Activated CD4-positive, alpha-beta T cell treated with anti-CD3 and anti-CD28 coated beads, Interleukin-2, Interleukin-4, amounts not matched to agents 100 ng/mL and 50 ng/mL, durations not matched to agents 16 hours and 8 hours (primary cell): Measurements from ENCODE around the gene OST4.
A peak's percentile ranks its signal among the peaks of the same experiment; 100 is the strongest.
"Not testable (repeated sequence)": the region's sequence is repeated elsewhere in the genome, so short reads cannot be mapped to it uniquely, and the experiment has no call there.

ENCODE experiments used
- DNase-seq: peaks from one replicate; pipeline ENCODE4 v3.0.0-alpha.2; 2020; ENCODE audit warnings: low spot score

Gene OST4

GRCh38 chr2:27071277-27071989 lies at the start of gene OST4:
TSS of gene OST4 (minus strand) at chr2:27071654.
- peak; percentile 92 for DNase-seq

DNA sequence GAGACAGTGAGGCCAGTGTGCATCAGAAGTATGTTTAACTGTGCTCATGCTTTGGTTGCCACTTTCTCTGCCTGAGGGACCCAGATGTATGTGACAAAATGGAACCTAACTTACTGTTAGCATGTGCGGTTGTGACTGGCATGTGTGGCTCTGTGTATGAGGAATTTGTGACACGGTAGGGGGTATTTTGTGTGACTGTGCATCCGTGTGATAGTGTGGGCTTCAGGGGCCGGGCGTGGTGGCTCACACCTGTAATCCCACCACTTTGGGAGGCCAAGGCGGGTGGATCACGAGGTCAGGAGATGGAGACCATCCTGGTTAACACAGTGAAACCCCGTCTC lies 47.8 kb upstream of the OST4 start:
- DNase-seq: not testable (repeated sequence)

DNA sequence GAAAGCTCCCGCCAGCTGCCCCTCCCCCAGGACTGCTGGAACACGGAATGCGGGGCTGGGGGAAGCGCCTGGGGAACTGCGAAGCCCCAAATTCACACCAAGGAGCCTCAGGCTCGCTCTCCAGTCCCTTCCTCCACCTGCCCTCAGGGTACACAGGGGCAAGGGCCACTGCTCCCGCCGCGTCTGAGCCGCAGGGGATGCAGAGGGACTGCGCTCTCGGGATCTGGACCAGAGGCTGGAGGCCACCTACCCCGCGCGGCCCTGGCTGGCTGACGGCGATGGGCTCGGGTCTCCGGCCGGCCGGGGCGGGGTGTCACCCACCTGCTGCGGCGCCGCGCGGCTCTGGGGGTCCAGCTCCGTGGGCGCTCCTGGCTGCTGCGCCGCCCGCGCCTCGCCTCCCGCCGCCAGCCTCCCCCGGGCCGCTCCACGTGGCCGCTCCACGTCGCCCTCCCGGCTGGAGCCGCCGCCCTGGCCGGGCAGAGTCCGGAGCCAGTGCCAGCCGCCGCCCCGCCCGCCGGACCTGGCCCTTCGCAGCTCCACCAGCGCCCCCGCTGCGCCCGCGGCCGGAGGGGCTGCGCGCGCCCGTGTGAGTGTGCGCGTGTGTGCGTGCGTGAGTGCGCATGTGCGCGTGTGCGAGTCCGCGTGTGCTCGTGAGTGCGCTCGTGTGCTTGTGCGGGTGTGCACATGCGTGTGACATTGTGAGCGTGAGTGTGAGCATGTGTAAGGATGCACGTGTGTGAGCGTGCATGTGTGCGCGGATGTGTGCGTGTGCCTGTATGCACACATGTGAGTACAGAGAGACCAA lies 47.3 kb upstream of the OST4 start, which contains the start of gene CGREF1:
TSS of gene CGREF1 (minus strand) at position 604 of the 805 bp plus-strand sequence. CDS start 14,762 bp downstream, outside the sequence.
- no peak for DNase-seq

DNA sequence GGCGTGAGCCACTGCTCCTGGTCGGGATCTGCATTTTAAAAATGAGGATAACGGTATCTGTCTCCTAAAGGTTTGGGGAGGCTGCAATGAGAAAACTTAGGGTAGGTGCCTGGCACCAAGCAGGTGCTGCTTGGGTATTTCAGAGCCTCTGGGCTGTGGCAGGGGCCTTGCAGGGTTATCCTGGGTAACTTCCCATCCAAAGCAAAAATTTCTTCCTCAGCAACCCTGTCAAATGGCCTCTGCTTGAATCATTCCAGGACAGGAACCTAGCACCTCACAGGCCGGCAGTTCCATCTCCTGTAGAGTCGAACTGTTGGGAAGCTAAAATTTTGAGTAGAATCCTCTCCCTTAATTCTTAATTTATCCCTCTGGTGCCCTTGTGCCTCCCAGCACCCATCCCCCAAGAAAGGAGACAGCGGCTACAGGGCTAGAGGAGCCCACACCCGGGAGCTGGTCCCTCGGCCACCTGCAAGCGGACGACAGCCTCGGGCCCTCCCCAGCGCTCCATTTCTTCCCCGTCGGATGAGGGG lies 46.6 kb upstream of the OST4 start:
- DNase-seq: no peak

DNA sequence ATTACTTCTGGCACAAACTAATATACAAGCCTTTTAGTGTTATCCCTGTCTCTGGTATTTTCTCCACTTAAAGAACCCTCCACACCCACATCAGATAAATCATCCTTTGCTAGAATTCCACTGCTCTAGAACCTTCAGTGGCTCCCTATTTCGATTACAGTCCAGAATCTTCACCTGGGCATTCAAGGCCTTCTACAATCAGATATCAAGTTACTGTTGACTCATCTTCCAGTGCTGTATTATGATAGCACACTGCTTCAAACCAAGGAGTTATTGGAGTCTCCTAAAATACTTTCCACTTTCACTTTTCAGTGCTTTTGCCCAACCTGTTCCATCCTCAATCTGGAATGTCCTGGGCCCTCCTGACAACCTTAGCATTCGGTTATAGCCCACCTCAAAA lies 44.1 kb upstream of the OST4 start:
- no peak for DNase-seq

DNA sequence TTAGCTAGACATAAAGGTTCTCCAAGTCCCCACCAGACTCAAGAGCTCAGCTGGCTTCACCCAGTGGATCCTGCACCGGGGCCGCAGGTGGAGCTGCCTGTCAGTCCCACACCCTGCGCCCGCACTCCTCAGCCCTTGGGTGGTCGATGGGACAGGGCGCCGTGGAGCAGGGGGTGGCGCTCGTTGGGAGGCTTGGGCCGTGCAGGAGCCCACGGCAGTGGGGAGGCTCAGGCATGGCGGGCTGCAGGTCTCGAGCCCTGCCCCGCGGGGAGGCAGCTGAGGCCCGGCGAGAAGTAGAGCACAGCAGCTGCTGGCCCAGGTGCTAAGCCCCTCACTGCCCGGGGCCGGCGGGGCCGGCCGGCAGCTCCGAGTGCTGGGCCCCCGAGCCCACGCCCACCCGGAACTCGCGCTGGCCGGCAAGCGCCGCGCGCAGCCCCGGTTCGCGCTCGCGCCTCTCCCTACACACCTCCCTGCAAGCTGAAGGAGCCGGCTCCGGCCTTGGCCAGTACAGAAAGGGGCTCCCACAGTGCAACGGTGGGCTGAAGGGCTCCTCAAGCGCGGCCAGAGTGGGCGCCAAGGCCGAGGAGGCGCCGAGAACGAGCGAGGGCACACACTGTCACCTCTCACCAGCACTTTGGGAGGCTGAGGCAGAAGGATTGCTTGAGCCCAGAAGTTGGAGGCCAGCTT lies 40.1 kb upstream of the OST4 start:
- DNase-seq: not testable (repeated sequence)

- DNase-seq: not testable (repeated sequence)
Observed at GRCh38 chr2:27110603-27111352, 39.3 kb upstream of the OST4 start.

DNA sequence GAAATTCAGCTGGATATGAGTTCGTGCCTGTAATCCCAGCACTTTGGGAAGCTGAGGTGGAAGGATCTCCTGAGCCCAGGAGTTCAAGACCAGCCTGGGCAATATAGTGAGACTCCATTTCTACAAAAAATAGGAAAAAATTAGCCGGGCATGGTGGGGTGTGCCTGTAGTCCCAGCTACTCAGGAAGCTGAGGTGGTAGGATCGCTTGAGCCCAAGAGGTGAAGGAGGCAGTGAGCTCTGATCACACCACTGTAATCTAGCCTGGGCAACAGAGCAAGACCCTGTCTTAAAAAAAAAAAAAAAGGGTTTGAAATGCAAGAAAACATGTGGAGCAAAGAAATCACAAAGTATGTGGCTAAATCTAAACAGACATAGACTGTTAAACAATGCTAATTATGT lies 37.6 kb upstream of the OST4 start:
- no peak for DNase-seq

GRCh38 chr2:27108221-27108620 lies 36.8 kb upstream of the OST4 start:
- DNase-seq: no peak

DNA sequence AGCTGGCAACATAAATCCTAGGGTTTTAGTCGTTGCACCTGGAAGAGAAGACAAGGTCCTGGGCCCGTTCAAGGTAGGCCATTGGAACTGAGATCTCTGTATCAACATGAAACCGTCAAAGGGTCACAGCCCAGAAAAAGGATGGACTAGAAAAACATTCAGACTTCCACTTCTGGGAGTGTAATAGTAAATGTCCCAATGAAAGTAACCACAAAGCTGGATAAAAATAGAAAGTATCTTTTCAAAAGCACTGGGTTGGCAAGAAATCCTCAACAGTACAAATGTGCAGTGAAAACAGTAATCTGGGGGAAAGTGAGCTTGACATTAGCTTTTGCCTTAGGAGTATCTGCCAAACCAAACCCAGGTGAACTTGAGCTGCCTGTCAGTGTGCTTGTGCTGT lies 34.5 kb upstream of the OST4 start:
- DNase-seq: no peak

GRCh38 chr2:27102329-27102728 lies 30.9 kb upstream of the OST4 start:
- no peak for DNase-seq

GRCh38 chr2:27100036-27100435 lies 28.6 kb upstream of the OST4 start:
- DNase-seq: no peak

DNA sequence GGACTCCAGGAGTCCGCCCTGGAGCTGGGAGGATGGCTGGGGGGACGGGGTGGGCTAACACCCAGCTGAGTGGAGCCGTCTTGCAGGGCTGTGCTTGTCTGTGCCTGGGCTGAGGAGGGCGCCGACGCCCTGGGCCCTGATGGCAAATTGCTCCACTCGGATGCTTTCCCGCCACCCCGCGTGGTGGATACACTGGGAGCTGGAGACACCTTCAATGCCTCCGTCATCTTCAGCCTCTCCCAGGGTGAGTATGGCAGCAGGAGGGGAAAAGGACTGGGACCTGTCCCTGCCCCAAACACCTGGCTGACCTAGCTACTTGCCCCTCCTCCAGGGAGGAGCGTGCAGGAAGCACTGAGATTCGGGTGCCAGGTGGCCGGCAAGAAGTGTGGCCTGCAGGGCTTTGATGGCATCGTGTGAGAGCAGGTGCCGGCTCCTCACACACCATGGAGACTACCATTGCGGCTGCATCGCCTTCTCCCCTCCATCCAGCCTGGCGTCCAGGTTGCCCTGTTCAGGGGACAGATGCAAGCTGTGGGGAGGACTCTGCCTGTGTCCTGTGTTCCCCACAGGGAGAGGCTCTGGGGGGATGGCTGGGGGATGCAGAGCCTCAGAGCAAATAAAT lies 28.0 kb upstream of the OST4 start:
- DNase-seq: no peak

DNA sequence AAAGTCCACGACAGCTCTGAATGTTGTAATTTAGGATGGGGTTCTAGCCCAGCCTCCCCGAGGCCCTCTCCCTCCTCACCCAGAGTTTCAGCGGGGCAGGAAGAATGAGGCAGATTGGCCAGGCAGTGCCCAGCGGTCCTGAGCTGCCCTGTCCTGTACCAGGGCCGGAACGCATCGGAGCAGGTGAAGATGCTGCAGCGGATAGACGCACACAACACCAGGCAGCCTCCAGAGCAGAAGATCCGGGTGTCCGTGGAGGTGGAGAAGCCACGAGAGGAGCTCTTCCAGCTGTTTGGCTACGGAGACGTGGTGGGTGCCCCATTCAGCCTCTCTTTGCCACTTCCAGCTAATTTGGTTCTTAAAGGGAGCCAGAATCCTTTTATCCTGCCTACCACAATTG lies 25.9 kb upstream of the OST4 start:
- no peak for DNase-seq

DNA sequence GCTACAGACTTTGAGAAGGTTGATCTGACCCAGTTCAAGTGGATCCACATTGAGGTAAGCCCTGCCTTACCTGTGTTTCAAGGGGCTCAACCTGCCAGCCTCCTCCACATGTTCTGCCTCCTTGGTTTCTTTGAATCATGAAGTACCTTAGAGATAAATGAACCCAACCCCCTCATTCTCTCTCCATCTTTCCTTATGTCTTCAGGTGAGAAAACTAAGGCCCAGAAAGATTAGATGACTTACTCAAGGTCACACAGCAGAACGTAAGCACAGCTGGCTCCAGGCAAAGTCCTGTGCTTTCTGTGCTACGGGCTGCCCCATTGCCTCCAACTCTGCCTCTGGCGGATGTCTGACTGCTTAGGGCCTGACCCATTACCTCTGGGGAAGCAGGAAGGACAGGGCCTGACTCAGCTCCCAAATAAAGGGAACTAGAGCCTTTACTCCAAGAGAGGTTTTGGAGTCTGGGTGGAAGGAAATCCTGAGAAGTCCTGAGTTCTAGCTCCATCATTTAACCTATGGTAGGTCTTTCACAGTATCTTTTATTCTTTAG lies 25.4 kb upstream of the OST4 start:
- DNase-seq: no peak

DNA sequence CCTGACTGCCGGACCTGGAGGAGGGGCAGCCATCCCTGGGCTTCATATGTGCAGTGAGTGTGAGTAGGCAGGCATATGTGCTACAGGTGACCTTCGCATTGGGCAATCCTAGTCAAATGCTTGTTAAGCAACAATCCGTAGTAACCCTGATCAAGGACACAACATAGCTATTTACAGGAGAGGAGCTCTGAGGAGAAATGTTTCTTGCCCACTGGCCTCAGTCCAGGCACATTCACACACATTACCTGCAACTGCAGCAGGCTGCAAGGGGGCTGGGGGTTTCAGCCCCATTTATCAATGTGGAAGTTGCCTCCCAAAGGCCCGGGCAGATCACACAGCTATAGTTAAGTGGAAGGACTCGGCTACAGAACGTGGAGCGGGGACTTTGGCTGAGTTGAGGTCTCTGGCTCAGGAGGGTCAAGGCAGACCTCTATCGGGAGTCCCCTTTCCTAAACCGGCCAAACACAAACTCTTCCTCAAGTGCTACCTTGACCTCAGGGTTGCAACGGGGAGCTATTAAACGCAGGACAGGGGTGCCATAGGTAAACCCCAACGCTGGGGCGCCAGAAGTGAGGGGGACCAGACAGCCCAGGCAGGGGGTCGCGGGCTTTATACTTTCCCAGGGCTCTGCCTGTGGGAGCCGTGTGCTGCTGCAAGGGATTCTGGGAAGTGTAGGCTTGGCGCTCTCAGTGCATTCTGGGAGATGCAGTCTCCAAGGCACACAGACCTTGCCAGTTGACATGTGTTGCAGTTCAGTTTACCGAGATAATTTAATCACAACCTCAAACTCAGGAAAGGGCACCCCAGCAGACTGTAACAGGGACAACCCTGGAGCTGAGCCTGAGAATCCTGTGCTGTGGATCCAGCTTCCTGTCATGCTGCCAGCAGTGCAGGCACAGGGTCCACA lies 24.5 kb upstream of the OST4 start:
- DNase-seq: peak; percentile 56

GRCh38 chr2:27095427-27095744 lies 23.9 kb upstream of the OST4 start:
- no peak for DNase-seq

DNA sequence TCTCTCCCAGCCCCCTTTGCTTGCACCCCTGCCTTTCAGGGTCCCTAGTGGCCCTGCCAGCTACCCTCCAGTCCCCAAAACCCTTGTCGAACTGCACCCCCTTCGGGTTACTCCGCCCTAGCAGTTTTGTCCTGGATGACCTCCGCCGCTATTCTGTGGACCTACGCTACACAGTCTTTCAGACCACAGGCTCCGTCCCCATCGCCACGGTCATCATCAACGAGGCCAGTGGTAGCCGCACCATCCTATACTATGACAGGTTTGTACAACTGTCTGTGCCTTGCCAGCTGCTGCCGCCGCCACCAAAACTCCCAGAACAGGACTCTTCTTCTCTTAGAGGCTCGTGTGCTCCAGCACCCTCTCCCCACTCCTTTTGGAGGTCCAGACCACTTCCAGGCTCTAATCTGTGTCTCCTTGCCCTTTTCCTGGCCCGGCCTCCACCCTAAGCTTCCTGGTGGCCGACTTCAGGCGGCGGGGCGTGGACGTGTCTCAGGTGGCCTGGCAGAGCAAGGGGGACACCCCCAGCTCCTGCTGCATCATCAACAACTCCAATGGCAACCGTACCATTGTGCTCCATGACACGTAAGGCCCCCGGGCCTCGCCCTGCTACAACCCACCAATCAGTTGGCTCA lies 23.0 kb upstream of the OST4 start:
- no peak for DNase-seq

DNA sequence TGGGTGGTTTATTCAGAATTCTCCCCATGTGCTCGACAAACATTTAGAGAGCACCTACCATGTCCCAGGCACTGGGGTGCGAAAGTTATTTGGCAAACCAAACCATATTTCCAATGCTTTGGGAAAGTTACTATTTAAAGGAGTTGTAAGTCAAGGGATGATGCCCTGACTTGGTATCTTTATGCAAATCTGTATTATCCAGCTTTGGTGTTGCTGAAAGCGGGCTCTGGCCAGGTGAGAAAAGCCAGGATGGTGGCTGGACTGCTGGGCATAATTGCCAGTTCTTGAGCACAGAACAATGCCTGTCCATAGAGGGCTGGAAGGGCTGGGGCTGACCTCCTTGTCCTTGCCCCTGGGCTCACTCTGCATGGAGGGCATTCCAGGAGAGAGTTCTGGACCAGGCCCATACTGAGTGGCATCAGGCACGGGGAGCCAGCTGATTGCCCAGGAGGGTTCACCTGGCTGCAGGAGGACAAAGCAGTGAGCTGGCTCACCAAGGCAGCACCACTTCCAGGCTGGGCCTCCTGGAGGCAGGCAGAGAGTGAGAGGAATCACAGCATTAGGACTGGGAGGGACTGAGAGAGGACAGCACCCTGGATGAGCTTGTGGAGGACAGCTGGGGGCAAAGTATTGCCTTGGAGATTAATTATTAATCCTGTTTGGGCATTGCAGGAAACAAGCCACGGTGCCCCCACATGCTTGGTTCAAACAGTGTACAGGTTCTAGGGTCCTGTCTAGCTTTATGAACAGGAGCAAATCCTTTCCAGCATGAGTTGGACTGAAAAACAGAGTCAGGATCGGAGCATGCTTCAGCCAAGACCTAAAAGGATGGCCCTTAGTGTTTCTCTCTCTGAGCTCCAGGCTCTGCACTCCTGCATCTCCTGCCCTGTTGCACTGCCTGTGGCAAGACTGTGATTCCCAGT lies 22.2 kb upstream of the OST4 start:
- no peak for DNase-seq
